Loucy (cell line): ENCODE measurements around the gene OGDHL.

Experiments
- CTCF ChIP-seq: fragments of 200-600 bp; sonication (generic); conservative IDR thresholded peaks from 2 replicates; pipeline ENCODE4 v1.5.1; 2014; ENCODE audit warnings: mild to moderate bottlenecking, antibody characterized with exemption, low read length
- EZH2phosphoT487 ChIP-seq: fragments of 200-600 bp; IDR thresholded peaks from 2 replicates; pipeline ENCODE4 v1.6.1; 2018; ENCODE audit warnings: antibody characterized with exemption, mild to moderate bottlenecking, moderate library complexity, borderline replicate concordance

- no peak for TF ChIP-seq CTCF
- no peak for TF ChIP-seq EZH2phosphoT487
Observed at GRCh38 chr10:49761201-49761788, 828 bp downstream of the OGDHL start.
